ENCODE data around the gene SPOP.
A peak's percentile ranks its signal among the peaks of the same experiment; 100 is the strongest.
"Not testable (repeated sequence)": the region's sequence is repeated elsewhere in the genome, so short reads cannot be mapped to it uniquely, and the experiment has no call there.

SPOP gene

GRCh38 chr17:49677933-49678847 is at the start of gene SPOP:
SPOP (minus strand) TSS chr17:49678097; CDS start chr17:49622810, 55,287 bp downstream.
- DNase-seq, result peak; percentile 99

DNA sequence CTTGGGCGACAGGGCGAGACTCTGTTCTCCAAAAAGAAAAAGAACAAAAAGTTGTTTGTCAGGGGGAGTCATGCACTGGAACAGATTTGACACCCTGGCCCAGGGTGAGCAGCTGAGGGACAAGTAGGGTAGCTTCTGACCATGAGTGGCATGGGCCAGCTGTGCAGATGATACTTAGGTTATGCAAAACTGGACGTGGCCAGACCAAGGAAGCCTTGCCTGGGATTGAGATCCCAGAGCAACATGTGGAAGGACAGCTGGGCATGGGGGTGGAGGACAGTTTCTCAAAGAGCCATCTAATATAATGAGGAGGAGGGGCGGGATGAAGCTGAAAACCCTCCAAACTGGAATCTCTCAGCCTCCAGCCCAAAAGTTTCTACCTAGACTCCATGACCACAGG is 49.5 kb upstream of the SPOP start:
- no peak for DNase-seq

DNA sequence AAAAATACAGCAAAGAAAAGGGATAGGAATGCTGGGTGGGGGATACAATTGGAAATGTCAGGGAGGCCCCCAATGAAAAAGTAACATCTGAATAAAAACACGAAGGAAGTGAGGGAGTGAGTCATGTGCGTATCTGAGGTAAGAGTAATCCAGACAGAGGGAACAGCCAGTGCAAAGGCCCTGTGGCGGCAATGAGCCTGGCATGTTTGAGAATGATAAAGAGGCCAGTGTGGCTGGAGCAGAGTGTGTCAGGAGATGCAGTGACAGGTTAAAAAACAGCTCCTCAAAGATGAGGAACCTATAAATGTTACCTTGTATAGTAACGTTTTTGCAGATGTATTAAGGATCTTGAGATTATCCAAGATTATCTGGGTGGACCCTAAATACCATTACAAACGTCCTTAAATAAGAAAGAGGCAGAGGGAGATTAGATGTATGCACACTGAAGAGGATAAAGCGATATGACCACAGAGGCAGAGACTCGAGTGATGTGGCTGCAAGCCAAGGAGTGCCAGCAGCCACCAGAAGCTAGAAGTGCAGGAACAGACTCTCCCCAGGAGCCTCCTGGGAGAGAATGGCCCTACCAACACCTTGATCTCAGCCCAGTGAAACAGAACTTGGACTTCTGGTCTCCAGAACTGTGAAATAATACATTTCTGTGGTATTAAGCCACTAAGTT is 47.7 kb upstream of the SPOP start:
- DNase-seq, result no peak

DNA sequence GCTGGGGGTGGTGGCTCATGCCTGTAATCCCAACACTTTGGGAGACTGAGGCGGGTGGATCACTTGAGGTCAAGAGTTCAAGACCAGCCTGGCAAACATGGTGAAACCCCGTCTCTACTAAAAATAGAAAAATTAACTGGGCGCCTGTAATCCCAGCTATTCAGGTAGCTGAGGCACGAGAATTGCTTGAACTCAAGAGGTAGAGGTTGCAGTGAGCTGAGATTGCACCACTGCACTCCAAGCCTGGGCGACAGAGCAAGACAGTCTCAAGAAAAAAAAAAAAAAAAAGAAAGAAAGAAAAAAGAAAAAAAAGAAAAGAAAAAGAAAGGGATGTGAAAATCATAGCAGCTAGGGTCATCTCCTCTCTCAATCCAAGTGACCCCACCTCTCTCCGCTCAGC is 46.7 kb upstream of the SPOP start:
- DNase-seq, result not testable (repeated sequence)

GRCh38 chr17:49723423-49723822 is 45.5 kb upstream of the SPOP start:
- no peak for DNase-seq

DNA sequence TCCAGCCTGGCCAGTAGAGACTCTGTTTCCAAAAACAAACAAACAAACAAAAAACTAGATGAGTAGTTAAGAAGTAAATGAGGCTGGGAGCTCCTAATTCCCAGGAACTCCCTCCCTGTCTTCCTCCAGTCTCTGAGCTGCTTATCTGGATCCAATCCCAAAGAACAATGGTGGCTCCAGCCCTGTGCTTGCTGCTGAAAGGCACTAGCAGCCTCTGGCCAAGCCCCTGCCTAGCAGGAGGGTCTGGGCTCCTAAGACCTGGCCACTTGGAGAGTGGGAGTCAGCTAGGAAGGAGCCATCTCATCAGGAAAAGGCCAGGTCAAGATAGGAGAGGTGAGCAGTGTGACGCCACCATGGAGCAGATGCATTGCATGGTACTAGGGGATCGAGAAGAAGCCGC is 44.2 kb upstream of the SPOP start:
- no peak for DNase-seq

DNA sequence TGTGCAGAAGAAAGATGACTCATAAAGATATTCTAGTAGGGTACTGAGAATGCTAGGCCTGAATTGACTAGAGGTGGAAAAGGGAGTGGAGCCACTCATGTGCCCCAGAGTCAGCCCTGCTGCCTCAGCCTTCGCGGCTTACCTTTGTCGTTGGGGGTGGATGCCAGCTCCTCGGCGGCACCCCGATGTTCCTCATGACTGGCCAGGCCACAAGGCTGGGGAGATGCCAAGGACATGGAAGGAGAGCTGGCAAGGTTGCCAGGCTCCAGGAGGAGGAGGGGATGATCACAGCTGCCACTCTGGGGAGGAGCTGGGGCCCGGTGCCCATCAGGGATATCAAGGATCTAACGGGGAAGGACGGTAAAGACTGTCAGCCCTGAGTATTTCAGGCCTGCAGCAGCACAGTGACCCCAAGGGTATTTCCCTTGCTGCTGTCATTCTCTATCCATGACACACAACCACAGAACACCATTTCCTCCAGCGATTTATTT is 39.5 kb upstream of the SPOP start:
- DNase-seq, result no peak

GRCh38 chr17:49716668-49717364 is 38.9 kb upstream of the SPOP start:
- no peak for DNase-seq

GRCh38 chr17:49715717-49716279 is 37.9 kb upstream of the SPOP start:
- DNase-seq, result peak; percentile 30

- peak; percentile 48 for DNase-seq
Observed at GRCh38 chr17:49715216-49715615, 37.3 kb upstream of the SPOP start.

- DNase-seq, result peak; percentile 20
Observed at GRCh38 chr17:49708515-49709183, 30.8 kb upstream of the SPOP start.

GRCh38 chr17:49707608-49708514 is 30.0 kb upstream of the SPOP start, which contains the start of gene SLC35B1:
SLC35B1 (minus strand) TSS chr17:49707964; CDS start chr17:49707833, 131 bp downstream.
- peak; percentile 99 for DNase-seq

GRCh38 chr17:49707246-49707607 is 29.3 kb upstream of the SPOP start:
- DNase-seq, result peak; percentile 51

DNA sequence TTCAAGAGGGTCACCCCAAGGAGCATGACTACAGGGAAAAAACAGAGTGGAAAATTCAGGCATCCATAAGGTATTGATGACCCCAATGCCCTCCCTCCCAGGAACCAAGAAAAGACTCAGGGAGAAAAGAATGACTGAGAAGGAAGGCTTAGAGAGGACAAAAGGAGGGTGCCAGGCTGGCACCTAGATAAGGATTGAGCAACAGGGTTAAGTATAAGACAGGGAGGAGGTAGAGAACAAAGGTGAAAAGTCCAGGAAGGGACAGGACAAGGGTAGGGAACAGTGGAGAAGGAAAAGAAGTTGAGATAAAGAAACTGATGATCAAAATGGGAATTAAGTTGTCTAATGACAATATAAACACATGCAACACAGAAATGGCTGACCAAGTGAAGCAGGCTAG is 27.4 kb upstream of the SPOP start:
- DNase-seq, result no peak

- peak; percentile 23 for DNase-seq
Observed at GRCh38 chr17:49703557-49704277, 25.8 kb upstream of the SPOP start.

DNA sequence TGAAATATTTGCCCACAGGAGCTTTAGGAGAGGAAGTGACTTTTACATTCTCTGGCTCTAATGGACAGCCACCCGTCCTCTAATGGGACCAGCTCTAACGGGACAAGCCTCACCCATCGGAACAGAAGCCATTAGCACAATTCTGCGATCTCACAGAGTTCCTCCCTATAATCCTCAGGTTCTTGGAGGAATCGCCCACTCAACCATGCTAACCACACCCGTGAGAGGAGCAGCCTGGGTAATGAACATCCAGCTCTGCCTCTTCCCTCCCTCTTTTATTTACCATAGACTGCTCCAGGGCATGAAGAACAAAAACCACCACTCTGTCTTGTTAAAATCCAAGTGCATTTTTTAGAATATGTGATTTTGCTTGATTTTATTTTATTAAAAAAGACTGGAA is 23.1 kb upstream of the SPOP start:
- DNase-seq, result no peak

DNA sequence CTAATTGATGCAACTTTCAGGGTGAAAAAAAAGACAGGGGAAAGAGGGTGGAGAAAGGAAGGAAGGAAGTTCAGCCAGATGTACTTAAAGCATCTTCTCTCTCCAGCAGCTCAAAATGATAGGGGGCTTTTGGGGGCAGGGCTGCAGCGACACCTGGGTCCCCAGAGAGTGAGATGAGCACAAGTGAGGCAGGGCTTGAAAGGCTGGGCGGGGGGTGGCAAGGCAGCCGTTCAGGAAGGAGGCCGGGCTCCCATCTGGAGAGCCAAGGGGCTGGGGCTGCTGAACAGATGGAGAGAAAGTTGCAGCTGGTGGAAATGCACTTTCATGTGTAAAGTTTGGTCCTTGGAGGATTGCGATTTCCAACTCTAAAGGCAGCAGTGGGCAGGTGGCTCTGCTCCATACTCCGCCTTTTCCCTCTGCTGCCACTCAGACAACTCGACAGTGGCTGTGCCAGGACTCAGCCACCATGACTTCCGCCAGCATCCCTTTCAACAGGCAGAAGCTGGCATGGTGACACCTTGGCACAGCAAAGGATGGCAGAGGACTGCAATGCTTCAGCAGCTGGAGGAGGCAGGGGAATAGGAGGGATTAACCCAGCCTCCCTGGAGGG is 22.2 kb upstream of the SPOP start:
- DNase-seq, result no peak

GRCh38 chr17:49698005-49698404 is 20.1 kb upstream of the SPOP start:
- DNase-seq, result no peak

GRCh38 chr17:49696233-49696761 is 18.4 kb upstream of the SPOP start:
- peak; percentile 48 for DNase-seq
